Measurements from ENCODE around the gene RTTN.

GRCh38 chr18:69956057-69956456 is 249.4 kb downstream of the RTTN start:
- TF ChIP-seq REST (IDR thresholded peaks at IDR 0.05; ENCODE audit: insufficient read depth in 1 of 2, low read depth in 2 of 2, low read length in 2 of 2) (no peak), POLR2AphosphoS5 (IDR thresholded peaks at IDR 0.05; ENCODE audit: low read depth, low read length) (no peak), TAF1 (IDR thresholded peaks at IDR 0.05; ENCODE audit: borderline replicate concordance, insufficient read depth, low read length) (no peak)

Data from PFSK-1 (cell line).